Measurements from ENCODE around the gene BOD1L1.

The BOD1L1 gene

GRCh38 chr4:13555325-13555724, 72.2 kb downstream of the BOD1L1 start:
- Histone ChIP-seq H3K27me3 (ENCODE audit: control insufficient read depth, insufficient read depth, low read length) (peaks cover 7% of the 10 kb centered on the region), H3K27ac (ENCODE audit: low read depth, low read length) (no peak overlapping the region)

GRCh38 chr4:13553081-13553480, 74.4 kb downstream of the BOD1L1 start:
- peaks cover 30% of the 10 kb centered on the region for H3K27me3 ChIP-seq (ENCODE audit: control insufficient read depth, insufficient read depth, low read length)
- no peak overlapping the region for H3K27ac ChIP-seq (ENCODE audit: low read depth, low read length)
- H3K4me1 ChIP-seq (ENCODE audit: control insufficient read depth, insufficient read depth, low read length): no peaks in the 10 kb centered on the region; the same call in 1 of the 2 replicates
- H3K4me3 ChIP-seq (ENCODE audit: low read depth, low read length): no peak overlapping the region
- no peaks in the 10 kb centered on the region for H3K9me3 ChIP-seq (ENCODE audit: control insufficient read depth, insufficient read depth, low read length)
- no peak overlapping the region for H3K9ac ChIP-seq (ENCODE audit: low read depth, low read length)
- H3K36me3 ChIP-seq (ENCODE audit: control insufficient read depth, insufficient read depth, low read length): no peaks in the 10 kb centered on the region

More at GRCh38 chr4:13555325-13555724, 72.2 kb downstream of the BOD1L1 start:
- no peak overlapping the region for H3K4me3 ChIP-seq (ENCODE audit: low read depth, low read length)
- H3K9ac ChIP-seq (ENCODE audit: low read depth, low read length): no peak overlapping the region
- no peaks in the 10 kb centered on the region for H3K9me3 ChIP-seq (ENCODE audit: control insufficient read depth, insufficient read depth, low read length)
- no peaks in the 10 kb centered on the region for H3K36me3 ChIP-seq (ENCODE audit: control insufficient read depth, insufficient read depth, low read length)
- H3K4me1 ChIP-seq (ENCODE audit: control insufficient read depth, insufficient read depth, low read length): no peaks in the 10 kb centered on the region

- no peaks in the 10 kb centered on the region for H3K36me3 ChIP-seq (ENCODE audit: control insufficient read depth, insufficient read depth, low read length)
Measured at GRCh38 chr4:13548984-13549546, 78.5 kb downstream of the BOD1L1 start.

GRCh38 chr4:13548059-13548983, 79.2 kb downstream of the BOD1L1 start:
- Histone ChIP-seq H3K9ac (ENCODE audit: low read depth, low read length) (no peak overlapping the region), H3K4me1 (ENCODE audit: control insufficient read depth, insufficient read depth, low read length) (peaks cover 10% of the 10 kb centered on the region), H3K27ac (ENCODE audit: low read depth, low read length) (no peak overlapping the region), H3K9me3 (ENCODE audit: control insufficient read depth, insufficient read depth, low read length) (no peaks in the 10 kb centered on the region), H3K36me3 (ENCODE audit: control insufficient read depth, insufficient read depth, low read length) (no peaks in the 10 kb centered on the region), H3K4me3 (ENCODE audit: low read depth, low read length) (peak overlapping the region; percentile 63), H3K27me3 (ENCODE audit: control insufficient read depth, insufficient read depth, low read length) (peaks cover 76% of the 10 kb centered on the region)

More at GRCh38 chr4:13548984-13549546, 78.5 kb downstream of the BOD1L1 start:
- H3K4me3 ChIP-seq (ENCODE audit: low read depth, low read length): peak overlapping the region; percentile 63
- H3K27ac ChIP-seq (ENCODE audit: low read depth, low read length): no peak overlapping the region
- H3K27me3 ChIP-seq (ENCODE audit: control insufficient read depth, insufficient read depth, low read length): peaks cover 68% of the 10 kb centered on the region
- H3K4me1 ChIP-seq (ENCODE audit: control insufficient read depth, insufficient read depth, low read length): peaks cover 10% of the 10 kb centered on the region
- no peaks in the 10 kb centered on the region for H3K9me3 ChIP-seq (ENCODE audit: control insufficient read depth, insufficient read depth, low read length)
- H3K9ac ChIP-seq (ENCODE audit: low read depth, low read length): no peak overlapping the region

GRCh38 chr4:13547485-13548041, 80.0 kb downstream of the BOD1L1 start:
- H3K27me3 ChIP-seq (ENCODE audit: control insufficient read depth, insufficient read depth, low read length): peaks cover 83% of the 10 kb centered on the region
- H3K9ac ChIP-seq (ENCODE audit: low read depth, low read length): no peak overlapping the region
- H3K4me1 ChIP-seq (ENCODE audit: control insufficient read depth, insufficient read depth, low read length): peaks cover 10% of the 10 kb centered on the region
- peak overlapping the region; percentile 57 for H3K4me3 ChIP-seq (ENCODE audit: low read depth, low read length)
- H3K36me3 ChIP-seq (ENCODE audit: control insufficient read depth, insufficient read depth, low read length): no peaks in the 10 kb centered on the region
- no peak overlapping the region for H3K27ac ChIP-seq (ENCODE audit: low read depth, low read length)
- no peaks in the 10 kb centered on the region for H3K9me3 ChIP-seq (ENCODE audit: control insufficient read depth, insufficient read depth, low read length)

- no peak overlapping the region for H3K27ac ChIP-seq (ENCODE audit: low read depth, low read length)
- H3K9me3 ChIP-seq (ENCODE audit: control insufficient read depth, insufficient read depth, low read length): no peaks in the 10 kb centered on the region
- peaks cover 10% of the 10 kb centered on the region for H3K4me1 ChIP-seq (ENCODE audit: control insufficient read depth, insufficient read depth, low read length)
- peaks cover 89% of the 10 kb centered on the region for H3K27me3 ChIP-seq (ENCODE audit: control insufficient read depth, insufficient read depth, low read length)
- H3K4me3 ChIP-seq (ENCODE audit: low read depth, low read length): peak overlapping the region; percentile 57
- H3K9ac ChIP-seq (ENCODE audit: low read depth, low read length): no peak overlapping the region
- H3K36me3 ChIP-seq (ENCODE audit: control insufficient read depth, insufficient read depth, low read length): no peaks in the 10 kb centered on the region
Measured at GRCh38 chr4:13546941-13547484, 80.5 kb downstream of the BOD1L1 start.

GRCh38 chr4:13546142-13546940, 81.2 kb downstream of the BOD1L1 start:
- Histone ChIP-seq H3K36me3 (ENCODE audit: control insufficient read depth, insufficient read depth, low read length) (no peaks in the 10 kb centered on the region), H3K4me1 (ENCODE audit: control insufficient read depth, insufficient read depth, low read length) (peaks cover 11% of the 10 kb centered on the region), H3K27ac (ENCODE audit: low read depth, low read length) (no peak overlapping the region), H3K9ac (ENCODE audit: low read depth, low read length) (no peak overlapping the region), H3K4me3 (ENCODE audit: low read depth, low read length) (peak overlapping the region; percentile 57), H3K9me3 (ENCODE audit: control insufficient read depth, insufficient read depth, low read length) (no peaks in the 10 kb centered on the region), H3K27me3 (ENCODE audit: control insufficient read depth, insufficient read depth, low read length) (peaks cover 95% of the 10 kb centered on the region)

GRCh38 chr4:13545394-13545808, 82.1 kb downstream of the BOD1L1 start:
- Histone ChIP-seq H3K9me3 (ENCODE audit: control insufficient read depth, insufficient read depth, low read length) (no peaks in the 10 kb centered on the region), H3K27ac (ENCODE audit: low read depth, low read length) (no peak overlapping the region), H3K27me3 (ENCODE audit: control insufficient read depth, insufficient read depth, low read length) (peaks cover 98% of the 10 kb centered on the region), H3K4me1 (ENCODE audit: control insufficient read depth, insufficient read depth, low read length) (peaks cover 15% of the 10 kb centered on the region), H3K36me3 (ENCODE audit: control insufficient read depth, insufficient read depth, low read length) (no peaks in the 10 kb centered on the region), H3K9ac (ENCODE audit: low read depth, low read length) (no peak overlapping the region), H3K4me3 (ENCODE audit: low read depth, low read length) (0 out of 2 replicates have a peak overlapping the region, but pooled peaks have one; percentile 55)

GRCh38 chr4:13544606-13545393, 82.7 kb downstream of the BOD1L1 start:
- peaks cover 15% of the 10 kb centered on the region for H3K4me1 ChIP-seq (ENCODE audit: control insufficient read depth, insufficient read depth, low read length)
- H3K27me3 ChIP-seq (ENCODE audit: control insufficient read depth, insufficient read depth, low read length): peaks cover 98% of the 10 kb centered on the region
- H3K4me3 ChIP-seq (ENCODE audit: low read depth, low read length): peak overlapping the region; percentile 55
- no peaks in the 10 kb centered on the region for H3K36me3 ChIP-seq (ENCODE audit: control insufficient read depth, insufficient read depth, low read length)
- no peak overlapping the region for H3K27ac ChIP-seq (ENCODE audit: low read depth, low read length)
- no peak overlapping the region for H3K9ac ChIP-seq (ENCODE audit: low read depth, low read length)
- no peaks in the 10 kb centered on the region for H3K9me3 ChIP-seq (ENCODE audit: control insufficient read depth, insufficient read depth, low read length)

Data from HUES48 (cell line).